HEK293 (cell line): ENCODE measurements around the gene USP6NL.

Experiments used
- CTCF ChIA-PET: fragments of 350-600 bp; formaldehyde crosslinking; extraction: SDS; loops from one replicate; lab custom pipeline; 2021; ENCODE audit warnings: antibody characterized with exemption; lab: Yijun Ruan, JAX
- POLR2A ChIA-PET: fragments of 300-600 bp; formaldehyde crosslinking; extraction: SDS; loops from one replicate; lab custom pipeline; 2020; ENCODE audit warnings: antibody characterized with exemption, inconsistent platforms; lab: Yijun Ruan, JAX
- H3K27ac ChIP-seq: fragments of 200-500 bp; sonication (Bioruptor generic); 2 replicates; pipeline ENCODE4 v1.5.1; 2014; ENCODE audit warnings: low read depth, low read length, control low read depth, inconsistent platforms; ENCODE audit errors: extremely low read depth
- H3K36me3 ChIP-seq, 2 experiments: fragments of 200-500 bp in 1 of 2; sonication (Bioruptor generic) in 1 of 2; 1 replicate in 1 of 2; 2 replicates in 1 of 2; pipeline ENCODE4 v1.5.1; 2014 to 2017; ENCODE audit warnings: inconsistent platforms in 2 of 2, low read length in 2 of 2; ENCODE audit not compliant: control insufficient read depth in 2 of 2, insufficient read depth in 1 of 2
- H3K4me1 ChIP-seq: fragments of 200-500 bp; sonication (Bioruptor generic); 2 replicates; pipeline ENCODE4 v1.5.1; 2014; ENCODE audit warnings: mild to moderate bottlenecking, low read length, inconsistent platforms; ENCODE audit not compliant: control insufficient read depth, insufficient read depth
- H3K4me3 ChIP-seq: 2 replicates; pipeline ENCODE4 v1.5.1; 2011; ENCODE audit warnings: low read depth, mild to moderate bottlenecking, control low read depth, low read length, moderate library complexity
- H3K9me3 ChIP-seq: fragments of 200-500 bp; sonication (Bioruptor generic); 2 replicates; pipeline ENCODE4 v1.5.1; 2014; ENCODE audit warnings: low read depth, low read length, inconsistent platforms; ENCODE audit not compliant: control insufficient read depth, insufficient read depth
- HOXA7 ChIP-seq: sonication (generic); formaldehyde crosslinking; IDR thresholded peaks from 2 replicates; pipeline ENCODE4 v1.8.1; 2022; ENCODE audit warnings: missing genetic modification reagents, borderline replicate concordance
- REPIN1 ChIP-seq: fragments of 450-650 bp; formaldehyde crosslinking; IDR thresholded peaks from 2 replicates; pipeline ENCODE4 v1.5.1; 2017; ENCODE audit warnings: missing biosample characterization, missing genetic modification characterization, low read depth
- SCRT1 ChIP-seq: fragments of 450-650 bp; formaldehyde crosslinking; IDR thresholded peaks from 2 replicates; pipeline ENCODE4 v1.5.1; 2016; ENCODE audit warnings: missing biosample characterization, missing genetic modification characterization, borderline replicate concordance
- TSHZ1 ChIP-seq: fragments of 450-650 bp; formaldehyde crosslinking; IDR thresholded peaks from 2 replicates; pipeline ENCODE4 v1.5.1; 2016; ENCODE audit warnings: missing biosample characterization, missing genetic modification characterization, borderline replicate concordance
- ZBTB11 ChIP-seq: fragments of 450-650 bp; formaldehyde crosslinking; conservative IDR thresholded peaks from 2 replicates; pipeline ENCODE4 v1.5.1; 2016; ENCODE audit warnings: low read depth, missing biosample characterization, missing genetic modification characterization
- ZNF211 ChIP-seq: fragments of 450-650 bp; formaldehyde crosslinking; IDR thresholded peaks from 2 replicates; pipeline ENCODE4 v1.5.1; 2016; ENCODE audit warnings: low read depth, missing biosample characterization, missing genetic modification characterization
- ZNF26 ChIP-seq: fragments of 450-650 bp; formaldehyde crosslinking; IDR thresholded peaks from 2 replicates; pipeline ENCODE4 v1.5.1; 2016; ENCODE audit warnings: missing biosample characterization, missing genetic modification characterization
- ZNF391 ChIP-seq: fragments of 450-650 bp; formaldehyde crosslinking; IDR thresholded peaks from 2 replicates; pipeline ENCODE4 v1.5.1; 2016; ENCODE audit warnings: low read depth, missing biosample characterization, missing genetic modification characterization, borderline replicate concordance
- ZNF513 ChIP-seq: fragments of 450-650 bp; IDR thresholded peaks from 2 replicates; pipeline ENCODE4 v1.5.1; 2018; ENCODE audit warnings: missing biosample characterization, missing genetic modification characterization
- ZNF548 ChIP-seq: fragments of 450-650 bp; formaldehyde crosslinking; IDR thresholded peaks from 2 replicates; pipeline ENCODE4 v1.5.1; 2016; ENCODE audit warnings: missing biosample characterization, missing genetic modification characterization
- ZNF580 ChIP-seq: fragments of 450-650 bp; formaldehyde crosslinking; IDR thresholded peaks from 2 replicates; pipeline ENCODE4 v1.5.1; 2016; ENCODE audit warnings: missing biosample characterization, missing genetic modification characterization
- ZNF596 ChIP-seq: fragments of 450-650 bp; IDR thresholded peaks from 2 replicates; pipeline ENCODE4 v1.5.0; 2018; ENCODE audit warnings: missing biosample characterization, mild to moderate bottlenecking, missing genetic modification characterization, moderate library complexity
- ZNF626 ChIP-seq: fragments of 450-650 bp; sonication (Bioruptor Pico); formaldehyde crosslinking; IDR thresholded peaks from 2 replicates; pipeline ENCODE4 v1.5.1; 2018; ENCODE audit warnings: missing biosample characterization, missing genetic modification characterization, inconsistent platforms
- ZNF792 ChIP-seq: fragments of 450-650 bp; formaldehyde crosslinking; IDR thresholded peaks from 2 replicates; pipeline ENCODE4 v1.5.1; 2016; ENCODE audit warnings: missing biosample characterization, missing genetic modification characterization
- ZSCAN16 ChIP-seq: fragments of 450-650 bp; formaldehyde crosslinking; IDR thresholded peaks from 2 replicates; pipeline ENCODE4 v1.5.1; 2016; ENCODE audit warnings: missing biosample characterization, missing genetic modification characterization
- TF ChIP-seq, protein P1 (sequence below): fragments of 450-650 bp; formaldehyde crosslinking; IDR thresholded peaks from 2 replicates; pipeline ENCODE4 v1.5.1; 2016; ENCODE audit warnings: missing biosample characterization, missing genetic modification characterization

USP6NL gene

GRCh38 chr10:11444155-11444530, 167.3 kb downstream of the USP6NL start:
- Histone ChIP-seq H3K4me1 (no peaks in the 10 kb centered on the region), H3K4me3 (no peak overlapping the region), H3K36me3 (no peaks in the 10 kb centered on the region), H3K9me3 (no peaks in the 10 kb centered on the region), H3K27ac (no peak overlapping the region)
- POLR2A ChIA-PET = no interaction called here
- TF ChIP-seq ZNF626 (tag by site-specific recombination) (no peak), TSHZ1 (tag by site-specific recombination) (no peak), ZBTB11 (tag by site-specific recombination) (no peak), ZNF211 (tag by site-specific recombination) (no peak), SCRT1 (tag by site-specific recombination) (no peak), ZNF596 (tag by site-specific recombination) (no peak), ZNF548 (tag by site-specific recombination) (no peak), ZNF792 (tag by site-specific recombination) (no peak), HOXA7 (no peak)
- CTCF ChIA-PET = no interaction called here

DNA sequence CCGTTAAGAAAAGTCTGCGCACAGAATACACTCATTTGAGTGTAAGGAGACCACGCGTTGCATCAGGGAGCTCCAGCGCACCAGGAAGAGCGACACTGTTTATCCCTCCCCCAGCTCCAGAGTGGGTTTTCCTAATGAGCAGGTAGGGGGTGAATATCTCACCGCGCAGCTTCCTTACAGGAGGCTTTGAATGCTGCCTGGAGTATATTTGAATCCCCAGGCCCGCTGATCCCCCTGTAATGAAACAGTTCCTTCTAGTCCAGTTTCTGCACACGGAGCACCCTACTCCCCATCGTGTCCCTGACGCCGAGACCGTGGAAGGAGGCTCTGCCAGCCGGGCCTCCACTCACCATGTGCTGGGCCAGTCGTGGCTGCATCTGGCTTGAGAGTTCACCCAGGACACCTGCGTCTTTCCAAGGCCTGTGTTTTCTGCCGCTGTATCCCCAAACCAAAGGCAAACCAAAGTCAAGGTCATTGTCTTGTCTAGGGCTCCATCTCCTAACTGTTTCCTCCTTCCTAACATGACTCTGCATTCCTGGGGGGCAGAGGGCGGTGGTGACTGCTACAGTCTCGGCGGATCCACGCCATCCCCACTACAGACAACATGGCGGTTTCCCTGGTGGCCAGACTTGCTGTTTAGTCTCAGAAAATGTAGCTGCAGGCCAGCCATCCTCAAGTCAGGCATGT, 167.8 kb downstream of the USP6NL start:
- no peaks in the 10 kb centered on the region for H3K9me3 ChIP-seq
- H3K27ac ChIP-seq = no peak overlapping the region
- no peak for TF ChIP-seq ZSCAN16 (tag by site-specific recombination)
- no peak for TF ChIP-seq REPIN1 (tag by site-specific recombination)
- no peak for TF ChIP-seq ZNF513 (tag by site-specific recombination)
- TF ChIP-seq, protein P1, sequence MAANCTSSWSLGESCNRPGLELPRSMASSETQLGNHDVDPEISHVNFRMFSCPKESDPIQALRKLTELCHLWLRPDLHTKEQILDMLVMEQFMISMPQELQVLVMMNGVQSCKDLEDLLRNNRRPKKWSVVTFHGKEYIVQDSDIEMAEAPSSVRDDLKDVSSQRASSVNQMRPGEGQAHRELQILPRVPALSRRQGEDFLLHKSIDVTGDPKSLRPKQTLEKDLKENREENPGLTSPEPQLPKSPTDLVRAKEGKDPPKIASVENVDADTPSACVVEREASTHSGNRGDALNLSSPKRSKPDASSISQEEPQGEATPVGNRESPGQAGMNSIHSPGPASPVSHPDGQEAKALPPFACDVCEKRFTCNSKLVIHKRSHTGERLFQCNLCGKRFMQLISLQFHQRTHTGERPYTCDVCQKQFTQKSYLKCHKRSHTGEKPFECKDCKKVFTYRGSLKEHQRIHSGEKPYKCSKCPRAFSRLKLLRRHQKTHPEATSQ (tag by site-specific recombination) = no peak
- TF ChIP-seq ZNF626 (tag by site-specific recombination) = no peak
- no peak for TF ChIP-seq ZNF580 (tag by site-specific recombination)
- TF ChIP-seq ZNF391 (tag by site-specific recombination) = no peak
- no peak for TF ChIP-seq ZNF792 (tag by site-specific recombination)
- no peak for TF ChIP-seq ZNF26 (tag by site-specific recombination)
- no peak overlapping the region for H3K4me3 ChIP-seq
- CTCF ChIA-PET = no interaction called here
- H3K4me1 ChIP-seq = no peaks in the 10 kb centered on the region
- POLR2A ChIA-PET = no interaction called here
- no peaks in the 10 kb centered on the region for H3K36me3 ChIP-seq
